SU-DHL-6 (cell line): ENCODE data around the gene ATIC.

Source experiments
- H2AFZ ChIP-seq: fragments of 200-600 bp; sonication (generic); 2 replicates; pipeline ENCODE4 v1.6.1; 2014; ENCODE audit warnings: low read depth, mild to moderate bottlenecking, moderate library complexity, mixed read lengths, antibody characterized with exemption, low read length; ENCODE audit not compliant: severe bottlenecking
- H3F3A ChIP-seq: fragments of 200-600 bp; shearing (Covaris generic); 2 replicates; pipeline ENCODE4 v1.6.0; 2016; ENCODE audit warnings: antibody characterized with exemption, mild to moderate bottlenecking; ENCODE audit not compliant: insufficient read depth
- H3K27ac ChIP-seq: fragments of 200-600 bp; sonication (generic); 2 replicates; pipeline ENCODE4 v1.5.1; 2016; ENCODE audit warnings: low read depth, mild to moderate bottlenecking, low read length, moderate library complexity, mixed read lengths
- H3K27me3 ChIP-seq: fragments of 200-600 bp; sonication (generic), shearing (Covaris generic); 2 replicates; pipeline ENCODE4 v1.6.0; 2014; ENCODE audit warnings: mild to moderate bottlenecking, low read length
- H3K36me3 ChIP-seq: fragments of 200-600 bp; sonication (generic); 2 replicates; pipeline ENCODE4 v1.6.1; 2014; ENCODE audit warnings: mild to moderate bottlenecking, low read length, mixed read lengths
- H3K4me2 ChIP-seq: fragments of 300-600, 200-600 bp; shearing (Covaris generic), sonication (generic); 2 replicates; pipeline ENCODE4 v1.6.0; 2014; ENCODE audit warnings: low read length, low read depth, mild to moderate bottlenecking; ENCODE audit not compliant: poor library complexity, severe bottlenecking
- H3K4me3 ChIP-seq: fragments of 200-600 bp; sonication (generic); 2 replicates; pipeline ENCODE4 v1.5.1; 2014; ENCODE audit warnings: antibody characterized with exemption, low read length, mild to moderate bottlenecking, mixed read lengths; ENCODE audit not compliant: insufficient read depth, poor library complexity, severe bottlenecking
- H3K79me2 ChIP-seq: fragments of 200-600 bp; sonication (generic); 2 replicates; pipeline ENCODE4 v1.6.1; 2014; ENCODE audit warnings: mild to moderate bottlenecking, low read length, moderate library complexity; ENCODE audit not compliant: insufficient read depth
- H3K9ac ChIP-seq: fragments of 200-600 bp; sonication (generic); 2 replicates; pipeline ENCODE4 v1.7.0; 2014; ENCODE audit warnings: mild to moderate bottlenecking, low read length
- H3K9me2 ChIP-seq: fragments of 200-600 bp; sonication (generic); replicated peaks from 2 replicates; pipeline ENCODE4 v1.6.1; 2014; ENCODE audit warnings: low read length; ENCODE audit not compliant: insufficient read depth
- H3K9me3 ChIP-seq: fragments of 200-600 bp; sonication (generic); 2 replicates; pipeline ENCODE4 v1.6.1; 2014; ENCODE audit warnings: low read length, mixed read lengths; ENCODE audit not compliant: insufficient read depth
- H4K20me1 ChIP-seq: fragments of 200-600 bp; sonication (generic); 2 replicates; pipeline ENCODE4 v1.6.1; 2014; ENCODE audit warnings: low read depth, mild to moderate bottlenecking, antibody characterized with exemption, low read length, moderate library complexity, mixed read lengths
- EZH2phosphoT487 ChIP-seq: fragments of 200-600 bp; sonication (generic), shearing (Covaris generic); conservative IDR thresholded peaks from 2 replicates; pipeline ENCODE4 v1.6.1; 2018; ENCODE audit warnings: mild to moderate bottlenecking, antibody characterized with exemption, low read length, moderate library complexity, mixed read lengths
- TF ChIP-seq, protein P1 (sequence below): fragments of 200-600 bp; sonication (generic); IDR thresholded peaks from one replicate; pipeline ENCODE4 v1.5.1; 2017; ENCODE audit warnings: antibody characterized with exemption, mild to moderate bottlenecking, low read length, moderate library complexity; ENCODE audit not compliant: insufficient read depth, poor library complexity, severe bottlenecking

Gene ATIC

DNA sequence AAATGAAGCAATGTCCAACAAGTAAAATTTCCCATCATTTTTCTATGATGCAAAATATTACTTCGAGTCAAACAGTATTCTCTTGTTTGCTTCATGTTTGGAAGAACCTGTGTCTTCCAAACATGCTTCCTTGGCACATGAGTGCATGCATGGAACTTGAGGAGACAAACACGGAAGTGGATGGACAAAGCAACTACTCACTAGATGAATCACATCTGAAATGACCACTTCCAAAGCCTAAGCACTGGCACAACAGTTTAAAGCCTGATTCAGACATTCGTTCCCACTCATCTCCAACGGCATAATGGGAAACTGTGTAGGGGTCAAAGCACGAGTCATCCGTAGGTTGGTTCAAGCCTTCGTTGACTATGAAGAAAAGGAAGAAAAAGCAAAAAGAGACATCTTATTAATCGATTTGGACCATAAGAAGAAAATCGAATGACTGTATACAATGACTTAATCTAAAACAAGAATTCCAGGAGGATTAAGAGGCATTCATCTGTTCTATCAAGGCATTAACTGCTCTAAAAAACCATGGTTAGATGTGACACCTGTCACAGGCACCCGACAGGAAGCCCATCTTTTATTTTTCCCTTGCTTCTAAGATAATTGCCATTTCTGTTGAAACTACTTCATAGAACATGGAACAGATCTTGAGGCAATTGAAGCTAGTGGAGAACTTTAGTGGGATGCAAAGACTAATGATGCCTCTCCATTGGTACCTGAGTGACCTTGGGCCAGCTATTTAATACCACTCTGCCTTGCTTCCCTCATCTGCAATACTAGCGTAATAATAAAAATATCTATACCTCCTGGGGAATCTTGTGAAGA, 56.0 kb downstream of the ATIC start:
- no peak for TF ChIP-seq EZH2phosphoT487
- TF ChIP-seq, protein P1, sequence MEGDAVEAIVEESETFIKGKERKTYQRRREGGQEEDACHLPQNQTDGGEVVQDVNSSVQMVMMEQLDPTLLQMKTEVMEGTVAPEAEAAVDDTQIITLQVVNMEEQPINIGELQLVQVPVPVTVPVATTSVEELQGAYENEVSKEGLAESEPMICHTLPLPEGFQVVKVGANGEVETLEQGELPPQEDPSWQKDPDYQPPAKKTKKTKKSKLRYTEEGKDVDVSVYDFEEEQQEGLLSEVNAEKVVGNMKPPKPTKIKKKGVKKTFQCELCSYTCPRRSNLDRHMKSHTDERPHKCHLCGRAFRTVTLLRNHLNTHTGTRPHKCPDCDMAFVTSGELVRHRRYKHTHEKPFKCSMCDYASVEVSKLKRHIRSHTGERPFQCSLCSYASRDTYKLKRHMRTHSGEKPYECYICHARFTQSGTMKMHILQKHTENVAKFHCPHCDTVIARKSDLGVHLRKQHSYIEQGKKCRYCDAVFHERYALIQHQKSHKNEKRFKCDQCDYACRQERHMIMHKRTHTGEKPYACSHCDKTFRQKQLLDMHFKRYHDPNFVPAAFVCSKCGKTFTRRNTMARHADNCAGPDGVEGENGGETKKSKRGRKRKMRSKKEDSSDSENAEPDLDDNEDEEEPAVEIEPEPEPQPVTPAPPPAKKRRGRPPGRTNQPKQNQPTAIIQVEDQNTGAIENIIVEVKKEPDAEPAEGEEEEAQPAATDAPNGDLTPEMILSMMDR = no peak
- H2AFZ ChIP-seq = no peak overlapping the region
- H3K36me3 ChIP-seq = no peaks in the 10 kb centered on the region
- H3K9ac ChIP-seq = no peak overlapping the region
- no peak overlapping the region for H3K4me3 ChIP-seq
- H3K27me3 ChIP-seq = no peaks in the 10 kb centered on the region
- no peaks in the 10 kb centered on the region for H3K9me2 ChIP-seq
- no peak overlapping the region for H3K4me2 ChIP-seq
- H4K20me1 ChIP-seq = no peaks in the 10 kb centered on the region
- no peaks in the 10 kb centered on the region for H3K79me2 ChIP-seq
- no peaks in the 10 kb centered on the region for H3F3A ChIP-seq
- no peak overlapping the region for H3K27ac ChIP-seq
- no peaks in the 10 kb centered on the region for H3K9me3 ChIP-seq

DNA sequence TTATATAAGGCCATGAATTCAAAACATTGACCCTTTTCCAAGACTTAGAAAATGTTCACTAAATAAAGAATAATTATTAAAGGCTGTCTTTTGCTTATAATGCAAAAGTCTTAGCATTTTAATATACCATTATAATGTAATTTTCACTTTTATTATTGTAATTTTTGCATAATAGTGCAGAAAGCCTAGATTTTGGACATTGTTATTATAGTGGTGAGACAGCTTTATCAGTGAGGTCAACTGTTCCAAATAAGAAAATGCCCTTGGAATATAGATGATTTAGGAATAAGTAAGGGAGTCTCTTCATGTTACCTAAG, 56.6 kb downstream of the ATIC start:
- no peak overlapping the region for H3K9ac ChIP-seq

DNA sequence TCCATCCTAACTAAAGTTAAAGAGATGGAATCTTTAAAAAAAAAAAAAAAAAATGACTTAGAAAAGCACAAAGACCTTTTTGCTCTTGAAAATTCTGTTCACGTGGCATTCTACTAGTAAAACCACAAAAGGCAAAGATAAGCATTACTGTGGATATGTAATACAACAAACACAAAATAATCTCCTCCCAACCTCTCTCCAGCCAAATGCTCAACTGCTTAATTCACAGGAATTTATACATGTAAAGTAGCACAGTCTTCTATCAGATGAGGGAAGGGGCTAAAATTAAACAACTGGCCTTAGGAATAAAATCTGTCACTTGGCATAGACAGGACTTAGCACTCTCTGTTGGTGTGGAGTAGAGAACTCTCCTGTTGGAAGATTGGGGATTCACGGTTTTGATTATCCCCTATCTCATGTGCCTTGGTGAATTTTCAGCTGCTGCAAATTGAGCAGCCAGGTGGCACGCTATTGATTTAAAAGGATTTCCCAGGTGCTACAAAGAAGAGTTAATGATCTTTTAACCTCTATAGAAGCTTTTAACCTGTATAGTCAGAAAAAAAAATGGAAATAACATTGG, 57.4 kb downstream of the ATIC start:
- H3K4me2 ChIP-seq = no peak overlapping the region
- TF ChIP-seq, protein P1 = no peak
- no peak for TF ChIP-seq EZH2phosphoT487
- no peaks in the 10 kb centered on the region for H3K9me2 ChIP-seq
- H3K9ac ChIP-seq = no peak overlapping the region
- H3K36me3 ChIP-seq = no peaks in the 10 kb centered on the region
- H3K79me2 ChIP-seq = no peaks in the 10 kb centered on the region
- no peak overlapping the region for H2AFZ ChIP-seq
- H3K27ac ChIP-seq = no peak overlapping the region
- no peaks in the 10 kb centered on the region for H4K20me1 ChIP-seq
- no peaks in the 10 kb centered on the region for H3K9me3 ChIP-seq
- no peaks in the 10 kb centered on the region for H3F3A ChIP-seq
- H3K27me3 ChIP-seq = no peaks in the 10 kb centered on the region
- no peak overlapping the region for H3K4me3 ChIP-seq

More for the DNA sequence above, 56.6 kb downstream of the ATIC start:
- H3K79me2 ChIP-seq = no peaks in the 10 kb centered on the region
- H3F3A ChIP-seq = no peaks in the 10 kb centered on the region
- no peak overlapping the region for H3K27ac ChIP-seq
- no peaks in the 10 kb centered on the region for H3K36me3 ChIP-seq
- no peak overlapping the region for H2AFZ ChIP-seq
- H4K20me1 ChIP-seq = no peaks in the 10 kb centered on the region
- H3K4me2 ChIP-seq = no peak overlapping the region
- no peak for TF ChIP-seq EZH2phosphoT487
- TF ChIP-seq, protein P1 = no peak
- no peaks in the 10 kb centered on the region for H3K27me3 ChIP-seq
- H3K9me2 ChIP-seq = no peaks in the 10 kb centered on the region
- H3K9me3 ChIP-seq = no peaks in the 10 kb centered on the region
- no peak overlapping the region for H3K4me3 ChIP-seq
